ENCODE measurements around the gene BUB1B. TPM values are rescaled to one million over a fixed set of nuclear protein-coding genes. Genes with fewer than 3 reads are reported as not detected.

Gene BUB1B
- total RNA-seq, 2 donors from 2014 or later: 2.5 to 8.2 TPM

GRCh38 chr15:40125950-40126349, 34.9 kb upstream of the BUB1B start:
- no peak overlapping the region for H3K27ac ChIP-seq
- no peaks in the 10 kb centered on the region for H3K36me3 ChIP-seq
- H3K4me3 ChIP-seq: no peak overlapping the region
- no peaks in the 10 kb centered on the region for H3K4me1 ChIP-seq (replicated peaks)
- DNase-seq (ENCODE audit: low spot score): no peak
- intact Hi-C loops (cut with DNase I): no loop called here
- no peaks in the 10 kb centered on the region for H3K27me3 ChIP-seq (replicated peaks; ENCODE audit: insufficient read depth)
- 89% methylated on average over 7 of the region's 7 CpGs for WGBS
- TF ChIP-seq POLR2AphosphoS5 (IDR thresholded peaks at IDR 0.05): no peak
- TF ChIP-seq POLR2A (IDR thresholded peaks at IDR 0.05): no peak
- TF ChIP-seq CTCF (IDR thresholded peaks at IDR 0.05): no peak
- no peaks in the 10 kb centered on the region for H3K9me3 ChIP-seq

GRCh38 chr15:40128766-40129660, 31.9 kb upstream of the BUB1B start:
- H3K27ac ChIP-seq: no peak overlapping the region
- H3K4me1 ChIP-seq (replicated peaks): no peaks in the 10 kb centered on the region
- H3K36me3 ChIP-seq: no peaks in the 10 kb centered on the region
- no peak overlapping the region for H3K4me3 ChIP-seq
- TF ChIP-seq CTCF (IDR thresholded peaks at IDR 0.05): no peak
- no peak for TF ChIP-seq POLR2A (IDR thresholded peaks at IDR 0.05)
- TF ChIP-seq POLR2AphosphoS5 (IDR thresholded peaks at IDR 0.05): no peak
- no peak for DNase-seq (ENCODE audit: low spot score)
- no peaks in the 10 kb centered on the region for H3K27me3 ChIP-seq (replicated peaks; ENCODE audit: insufficient read depth)
- no peaks in the 10 kb centered on the region for H3K9me3 ChIP-seq
- intact Hi-C loops (cut with DNase I): no loop called here
- WGBS: 72% methylated on average over 27 of the region's 27 CpGs

DNA sequence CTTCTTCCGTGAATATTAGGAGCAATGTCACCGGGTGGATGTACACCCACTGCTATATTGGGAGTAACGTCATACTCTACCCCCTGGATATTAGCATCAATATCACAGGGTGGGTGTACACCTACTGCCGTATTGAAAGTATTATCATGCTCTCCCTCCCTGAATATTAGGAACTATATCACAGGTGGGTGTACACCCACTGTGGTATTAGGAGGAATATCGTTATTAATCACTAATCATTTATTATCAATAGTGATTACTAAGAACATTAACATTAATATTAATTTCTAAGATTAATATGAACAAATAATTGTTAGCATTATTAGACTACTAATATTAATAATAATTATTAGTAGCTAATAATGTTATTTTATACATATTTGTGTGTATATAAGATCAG, 30.8 kb upstream of the BUB1B start:
- no peak overlapping the region for H3K27ac ChIP-seq
- H3K27me3 ChIP-seq (replicated peaks; ENCODE audit: insufficient read depth): no peaks in the 10 kb centered on the region
- no peaks in the 10 kb centered on the region for H3K9me3 ChIP-seq
- no peak for DNase-seq (ENCODE audit: low spot score)
- no peak overlapping the region for H3K4me3 ChIP-seq
- H3K4me1 ChIP-seq (replicated peaks): no peaks in the 10 kb centered on the region
- 84% methylated on average over 5 of the region's 5 CpGs for WGBS
- no peaks in the 10 kb centered on the region for H3K36me3 ChIP-seq
- no peak for TF ChIP-seq POLR2AphosphoS5 (IDR thresholded peaks at IDR 0.05)
- TF ChIP-seq POLR2A (IDR thresholded peaks at IDR 0.05): no peak
- intact Hi-C loops (cut with DNase I): no loop called here

DNA sequence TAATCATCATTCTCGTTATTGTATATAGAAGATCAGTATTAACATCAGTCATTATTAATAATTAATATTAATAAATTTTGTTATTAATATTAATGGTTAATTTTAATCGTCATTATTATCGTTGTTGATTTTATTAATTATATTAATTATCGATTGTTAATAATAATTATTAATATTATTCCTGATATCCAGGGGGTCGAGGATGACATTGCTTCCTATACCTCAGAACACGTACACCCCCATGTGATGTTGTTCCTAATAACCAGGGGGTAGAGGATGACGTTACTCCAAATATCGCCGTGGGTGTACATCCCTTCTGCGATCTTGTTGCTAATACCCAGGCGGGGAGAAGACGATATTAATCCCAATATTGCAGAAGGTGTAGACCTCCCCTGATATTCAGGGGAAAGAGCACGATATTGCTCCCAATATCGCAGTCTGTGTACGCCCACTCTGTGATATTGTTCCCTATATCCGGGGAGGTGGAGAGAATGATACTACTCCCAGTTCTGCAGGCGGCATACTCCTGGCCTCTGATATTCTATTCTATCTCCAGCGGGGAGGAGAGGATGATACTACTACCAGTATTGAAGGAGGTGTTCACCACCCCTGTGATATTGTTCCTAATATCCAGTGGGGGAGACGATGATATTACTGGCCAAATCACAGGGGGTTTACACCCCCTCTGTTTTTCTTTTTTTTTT, 29.9 kb upstream of the BUB1B start:
- TF ChIP-seq POLR2AphosphoS5 (IDR thresholded peaks at IDR 0.05) (no peak), POLR2A (IDR thresholded peaks at IDR 0.05) (no peak), CTCF (IDR thresholded peaks at IDR 0.05) (no peak)
- no peak for DNase-seq (ENCODE audit: low spot score)

GRCh38 chr15:40133544-40133943, 27.3 kb upstream of the BUB1B start:
- no peak overlapping the region for H3K27ac ChIP-seq
- intact Hi-C loops (cut with DNase I): no loop called here
- H3K4me3 ChIP-seq: no peak overlapping the region
- DNase-seq (ENCODE audit: low spot score): no peak
- TF ChIP-seq POLR2AphosphoS5 (IDR thresholded peaks at IDR 0.05): no peak
- H3K36me3 ChIP-seq: no peaks in the 10 kb centered on the region
- H3K9me3 ChIP-seq: no peaks in the 10 kb centered on the region
- WGBS: 90% methylated on average over 13 of the region's 13 CpGs
- no peaks in the 10 kb centered on the region for H3K4me1 ChIP-seq (replicated peaks)
- H3K27me3 ChIP-seq (replicated peaks; ENCODE audit: insufficient read depth): no peaks in the 10 kb centered on the region

More for the DNA sequence above, 29.9 kb upstream of the BUB1B start:
- H3K4me1 ChIP-seq (replicated peaks): no peaks in the 10 kb centered on the region
- H3K27ac ChIP-seq: no peak overlapping the region
- H3K27me3 ChIP-seq (replicated peaks; ENCODE audit: insufficient read depth): no peaks in the 10 kb centered on the region
- H3K9me3 ChIP-seq: no peaks in the 10 kb centered on the region
- H3K36me3 ChIP-seq: no peaks in the 10 kb centered on the region
- H3K4me3 ChIP-seq: no peak overlapping the region
- whole genome bisulfite sequencing: 91% methylated on average over 19 of the region's 19 CpGs
- intact Hi-C loops (cut with DNase I): no loop called here

Data from prostate gland (tissue), 2 donors.